GM18505 (cell line): ENCODE results near the gene TDRD7.

Experiments used
- ATAC-seq: cut with Tn5 transposase; IDR thresholded peaks from one replicate; pipeline ENCODE4 v1.9.1; 2021; ENCODE audit not compliant: unreplicated experiment
- POLR2A ChIP-seq: IDR thresholded peaks from 4 replicates; pipeline ENCODE4 v1.6.1; 2011; ENCODE audit warnings: borderline replicate concordance; ENCODE audit not compliant: insufficient read depth, insufficient read length; ENCODE audit errors: extremely low read depth

Gene TDRD7

DNA sequence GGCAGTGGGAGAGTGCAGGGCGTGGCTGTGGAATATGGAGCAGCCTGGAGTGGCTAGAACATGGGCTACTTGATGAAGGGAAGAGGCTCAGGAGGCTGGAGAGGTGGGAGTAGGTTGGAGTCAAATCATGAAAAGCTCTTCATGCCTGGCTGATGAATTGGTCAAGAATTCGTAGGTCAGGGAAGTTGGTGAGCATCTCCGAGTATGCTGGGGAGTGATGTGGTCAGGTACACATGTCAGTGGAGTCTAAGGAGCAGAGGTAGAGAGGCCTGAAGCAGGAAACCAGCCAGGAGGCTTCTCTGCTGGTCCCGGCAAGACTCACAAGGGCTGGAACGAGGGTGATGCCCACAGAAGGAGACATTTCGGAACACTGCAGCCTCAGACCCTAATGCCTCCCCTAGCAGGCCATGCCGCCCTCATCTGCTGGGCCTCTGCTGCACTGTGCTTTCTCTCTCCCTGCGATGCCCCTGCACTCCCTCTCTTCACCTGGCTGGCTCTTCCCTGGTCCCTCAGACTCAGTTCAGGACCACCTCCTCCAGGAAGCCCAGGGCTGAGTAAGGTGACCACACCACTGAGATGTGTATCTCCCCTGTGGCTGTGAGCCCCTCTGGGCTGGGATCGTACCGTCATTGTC, 123.2 kb downstream of the TDRD7 start:
- no peak for ATAC-seq
- TF ChIP-seq POLR2A: no peak

GRCh38 chr9:97535771-97536170, 123.9 kb downstream of the TDRD7 start:
- no peak for TF ChIP-seq POLR2A
- ATAC-seq: no peak

- no peak for TF ChIP-seq POLR2A
- ATAC-seq: no peak
Measured at GRCh38 chr9:97536480-97536879, 124.6 kb downstream of the TDRD7 start.

GRCh38 chr9:97543561-97543960, 131.7 kb downstream of the TDRD7 start:
- no peak for ATAC-seq
- TF ChIP-seq POLR2A: no peak

GRCh38 chr9:97545486-97545885, 133.6 kb downstream of the TDRD7 start:
- no peak for TF ChIP-seq POLR2A
- no peak for ATAC-seq
